Neural progenitor cell (in vitro differentiated cells): ENCODE measurements around the gene KLHL30. TPM values are rescaled to one million over a fixed set of nuclear protein-coding genes. Genes with fewer than 3 reads are reported as not detected.

ENCODE experiments used
- DNase-seq: peaks from one replicate; pipeline ENCODE4 v3.0.0-alpha.2; 2016; ENCODE audit warnings: low spot score
- H2AFZ ChIP-seq: fragments of 200-600 bp; sonication (generic); replicated peaks from 2 replicates; pipeline ENCODE4 v1.6.1; 2016; ENCODE audit warnings: antibody characterized with exemption
- H3F3A ChIP-seq: fragments of 200-600 bp; sonication (generic); 2 replicates; pipeline ENCODE4 v1.6.1; 2016; ENCODE audit warnings: antibody characterized with exemption, low read depth
- H3K27ac ChIP-seq: fragments of 200-600 bp; sonication (generic); 2 replicates; pipeline ENCODE4 v1.5.1; 2016; ENCODE audit warnings: mild to moderate bottlenecking
- H3K27me3 ChIP-seq: fragments of 200-600 bp; sonication (generic); 2 replicates; pipeline ENCODE4 v1.6.1; 2016; ENCODE audit warnings: mild to moderate bottlenecking, moderate library complexity
- H3K36me3 ChIP-seq: fragments of 200-600 bp; sonication (generic); 2 replicates; pipeline ENCODE4 v1.5.1; 2016
- H3K4me1 ChIP-seq: fragments of 200-600 bp; sonication (generic); 2 replicates; pipeline ENCODE4 v1.6.1; 2016; ENCODE audit warnings: mixed run types
- H3K4me2 ChIP-seq: fragments of 200-600 bp; sonication (generic); 2 replicates; pipeline ENCODE4 v1.6.1; 2016
- H3K4me3 ChIP-seq: fragments of 200-600 bp; sonication (generic); 2 replicates; pipeline ENCODE4 v1.5.1; 2016
- H3K79me2 ChIP-seq: fragments of 200-600 bp; sonication (generic); 2 replicates; pipeline ENCODE4 v1.6.1; 2016; ENCODE audit warnings: low read depth
- H3K9ac ChIP-seq: fragments of 200-600 bp; sonication (generic); 2 replicates; pipeline ENCODE4 v1.6.1; 2016
- H3K9me3 ChIP-seq: fragments of 200-600 bp; sonication (generic); 2 replicates; pipeline ENCODE4 v1.5.1; 2016; ENCODE audit warnings: low read depth
- H4K20me1 ChIP-seq: fragments of 200-600 bp; sonication (generic); 2 replicates; pipeline ENCODE4 v1.6.1; 2016; ENCODE audit warnings: low read depth
- H3K27ac Mint-ChIP-seq: 3 replicates; pipeline ENCODE4 v1.8.0; 2021; ENCODE audit warnings: mixed read lengths
- H3K27me3 Mint-ChIP-seq: 2 replicates; pipeline ENCODE4 v1.8.0; 2022; ENCODE audit warnings: low read depth, mild to moderate bottlenecking, inconsistent platforms, moderate library complexity, mixed read lengths; ENCODE audit not compliant: insufficient read depth
- H3K36me3 Mint-ChIP-seq: 3 replicates; pipeline ENCODE4 v1.8.0; 2021; ENCODE audit warnings: mixed read lengths
- H3K4me1 Mint-ChIP-seq: 3 replicates; pipeline ENCODE4 v1.8.0; 2021; ENCODE audit warnings: mixed read lengths
- H3K4me3 Mint-ChIP-seq: 3 replicates; pipeline ENCODE4 v1.8.0; 2021; ENCODE audit warnings: mild to moderate bottlenecking, moderate library complexity, mixed read lengths
- H3K9me3 Mint-ChIP-seq: 3 replicates; pipeline ENCODE4 v1.8.0; 2020; ENCODE audit warnings: mixed read lengths
- CTCF ChIP-seq: fragments of 200-600 bp; sonication (generic); IDR thresholded peaks from 2 replicates; pipeline ENCODE4 v1.5.1; 2017; ENCODE audit warnings: antibody characterized with exemption, mild to moderate bottlenecking
- EZH2 ChIP-seq: fragments of 200-600 bp; sonication (generic); IDR thresholded peaks from 2 replicates; pipeline ENCODE4 v1.6.1; 2017; ENCODE audit warnings: antibody characterized with exemption, mild to moderate bottlenecking, moderate library complexity
- EZH2phosphoT487 ChIP-seq: fragments of 200-600 bp; sonication (generic); IDR thresholded peaks from 2 replicates; pipeline ENCODE4 v1.6.1; 2017; ENCODE audit warnings: antibody characterized with exemption
- total RNA-seq: library from RNA; depleted of rRNA; stranded (reverse); fragments of >200 nt; gene quantifications from 2 replicates; pipeline ENCODE4 v1.2.3, GENCODE V29; 2015; ENCODE audit warnings: low replicate concordance

The KLHL30 gene
- total RNA-seq, 1 donor from 2014 or later = not detected

- Histone ChIP-seq H4K20me1 (peaks cover 3% of the 10 kb centered on the region), H3K4me3 (no peak overlapping the region), H2AFZ (no peak overlapping the region), H3K36me3 (peaks cover 6% of the 10 kb centered on the region), H3K4me2 (no peak overlapping the region), H3K4me1 (no peaks in the 10 kb centered on the region), H3K27me3 (no peaks in the 10 kb centered on the region), H3K27ac (no peak overlapping the region), H3K9me3 (no peaks in the 10 kb centered on the region), H3K9ac (no peak overlapping the region), H3K79me2 (no peaks in the 10 kb centered on the region), H3F3A (no peaks in the 10 kb centered on the region)
- H3K4me3 Mint-ChIP-seq = no peak overlapping the region
- no peaks in the 10 kb centered on the region for H3K9me3 Mint-ChIP-seq
- no peaks in the 10 kb centered on the region for H3K4me1 Mint-ChIP-seq
- TF ChIP-seq EZH2phosphoT487 (no peak), CTCF (peak; percentile 33)
- H3K27me3 Mint-ChIP-seq = peaks cover 4% of the 10 kb centered on the region
- peaks cover 31% of the 10 kb centered on the region for H3K36me3 Mint-ChIP-seq
- no peak for DNase-seq
- no peak overlapping the region for H3K27ac Mint-ChIP-seq
Measured at GRCh38 chr2:238173692-238174091, 35.2 kb downstream of the KLHL30 start.

- Histone ChIP-seq H3K27me3 (no peaks in the 10 kb centered on the region), H3K79me2 (no peaks in the 10 kb centered on the region), H3K4me2 (no peak overlapping the region), H3K9me3 (no peaks in the 10 kb centered on the region), H3F3A (no peaks in the 10 kb centered on the region), H3K4me1 (no peaks in the 10 kb centered on the region), H3K27ac (no peak overlapping the region), H4K20me1 (peaks cover 3% of the 10 kb centered on the region), H3K36me3 (peaks cover 6% of the 10 kb centered on the region), H3K9ac (no peak overlapping the region), H2AFZ (no peak overlapping the region), H3K4me3 (no peak overlapping the region)
- no peak for DNase-seq
- Mint-ChIP-seq H3K9me3 (no peaks in the 10 kb centered on the region), H3K4me3 (no peak overlapping the region), H3K27me3 (peaks cover 4% of the 10 kb centered on the region), H3K4me1 (no peaks in the 10 kb centered on the region), H3K27ac (no peak overlapping the region), H3K36me3 (peaks cover 37% of the 10 kb centered on the region)
- TF ChIP-seq EZH2phosphoT487 (no peak), CTCF (no peak), EZH2 (no peak)
Measured at GRCh38 chr2:238174291-238174690, 35.8 kb downstream of the KLHL30 start.

GRCh38 chr2:238174701-238175100, 36.2 kb downstream of the KLHL30 start:
- no peaks in the 10 kb centered on the region for H3K9me3 ChIP-seq
- no peak for TF ChIP-seq EZH2phosphoT487
- TF ChIP-seq EZH2 = no peak
- no peak for TF ChIP-seq CTCF
- peaks cover 3% of the 10 kb centered on the region for H4K20me1 ChIP-seq
- Mint-ChIP-seq H3K27me3 (peaks cover 4% of the 10 kb centered on the region), H3K27ac (no peak overlapping the region), H3K4me3 (no peak overlapping the region), H3K4me1 (no peaks in the 10 kb centered on the region), H3K36me3 (peaks cover 39% of the 10 kb centered on the region), H3K9me3 (no peaks in the 10 kb centered on the region)
- H3K79me2 ChIP-seq = no peaks in the 10 kb centered on the region
- no peaks in the 10 kb centered on the region for H3F3A ChIP-seq
- H3K4me3 ChIP-seq = no peak overlapping the region
- no peak overlapping the region for H3K4me2 ChIP-seq
- H3K36me3 ChIP-seq = peaks cover 6% of the 10 kb centered on the region
- H3K4me1 ChIP-seq = no peaks in the 10 kb centered on the region
- no peak for DNase-seq
- H3K27me3 ChIP-seq = no peaks in the 10 kb centered on the region
- no peak overlapping the region for H3K9ac ChIP-seq
- H3K27ac ChIP-seq = no peak overlapping the region
- no peak overlapping the region for H2AFZ ChIP-seq
